Adrenal gland (tissue), 5 donors: ENCODE measurements around the gene MFF.

Experiments
- CTCF ChIP-seq, 6 experiments: fragments of 450-650 bp in 4 of 6; fragments of 200-600 bp in 2 of 6; sonication (generic) in 1 of 6; IDR thresholded peaks; 1 replicate in 5 of 6; 2 replicates in 1 of 6; pipeline versions ENCODE4 v1.5.1 to v1.8.0; 2016 to 2021; ENCODE audit warnings: antibody characterized with exemption in 6 of 6, mild to moderate bottlenecking in 2 of 6, moderate library complexity in 1 of 6
- POLR2A ChIP-seq, 2 donors: fragments of 450-650 bp; IDR thresholded peaks; one replicate each; pipeline ENCODE4 v1.6.1; 2017; ENCODE audit warnings: antibody characterized with exemption in 2 of 2, mild to moderate bottlenecking in 2 of 2, moderate library complexity in 1 of 2
- donor health status: DM: no; HTN: no; CAD: no.

- no peak for TF ChIP-seq CTCF (IDR thresholded peaks at IDR 0.05)
- TF ChIP-seq POLR2A (IDR thresholded peaks at IDR 0.05): no peak
These were observed 64.2 kb downstream of the MFF start for GRCh38 chr2:227389231-227389630.
